ENCODE measurements around the gene NLGN1. TPM values are rescaled to one million over a fixed set of nuclear protein-coding genes. Genes with fewer than 3 reads are reported as not detected.

NLGN1 gene
- total and polyA plus RNA-seq, 12 donors = 0.88 to 19.9 (median 12.6) TPM

DNA sequence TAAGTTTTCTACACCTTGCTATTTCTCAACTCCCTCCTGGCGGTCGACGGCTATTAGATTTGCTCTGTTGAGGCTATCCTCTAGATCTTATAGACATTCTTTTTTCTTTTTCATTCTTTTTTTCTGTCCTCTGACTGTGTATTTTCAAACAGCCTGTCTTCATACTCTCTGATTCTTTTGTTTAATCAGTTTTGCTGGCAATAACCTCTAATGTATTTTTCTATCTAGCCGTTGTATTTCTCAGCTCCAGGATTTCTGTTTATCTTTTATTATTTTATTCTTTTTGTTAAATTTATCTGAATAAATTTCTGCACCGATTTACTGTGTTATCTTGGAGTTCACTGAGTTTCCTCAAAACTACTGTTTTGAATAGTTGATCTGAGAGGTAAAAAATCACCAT is 31.5 kb downstream of the NLGN1 start:
- 88 to 90% methylated on average over 5 of the region's 5 CpGs for WGBS, 2 donors
- H3K9me3 ChIP-seq = peaks cover 0 to 45% (median 13%) of the 10 kb centered on the region in 11 donors
- no peak overlapping the region for H3K4me3 ChIP-seq
- H3K36me3 ChIP-seq = no peaks in the 10 kb centered on the region
- H3K27me3 ChIP-seq = no peaks in the 10 kb centered on the region
- TF ChIP-seq, protein P1, sequence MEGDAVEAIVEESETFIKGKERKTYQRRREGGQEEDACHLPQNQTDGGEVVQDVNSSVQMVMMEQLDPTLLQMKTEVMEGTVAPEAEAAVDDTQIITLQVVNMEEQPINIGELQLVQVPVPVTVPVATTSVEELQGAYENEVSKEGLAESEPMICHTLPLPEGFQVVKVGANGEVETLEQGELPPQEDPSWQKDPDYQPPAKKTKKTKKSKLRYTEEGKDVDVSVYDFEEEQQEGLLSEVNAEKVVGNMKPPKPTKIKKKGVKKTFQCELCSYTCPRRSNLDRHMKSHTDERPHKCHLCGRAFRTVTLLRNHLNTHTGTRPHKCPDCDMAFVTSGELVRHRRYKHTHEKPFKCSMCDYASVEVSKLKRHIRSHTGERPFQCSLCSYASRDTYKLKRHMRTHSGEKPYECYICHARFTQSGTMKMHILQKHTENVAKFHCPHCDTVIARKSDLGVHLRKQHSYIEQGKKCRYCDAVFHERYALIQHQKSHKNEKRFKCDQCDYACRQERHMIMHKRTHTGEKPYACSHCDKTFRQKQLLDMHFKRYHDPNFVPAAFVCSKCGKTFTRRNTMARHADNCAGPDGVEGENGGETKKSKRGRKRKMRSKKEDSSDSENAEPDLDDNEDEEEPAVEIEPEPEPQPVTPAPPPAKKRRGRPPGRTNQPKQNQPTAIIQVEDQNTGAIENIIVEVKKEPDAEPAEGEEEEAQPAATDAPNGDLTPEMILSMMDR (IDR thresholded peaks at IDR 0.05) = no peak
- peaks cover 0 to 9% (median 0%) of the 10 kb centered on the region in 9 donors for H3K4me1 ChIP-seq
- no peak overlapping the region for H3K27ac ChIP-seq
- no peak for DNase-seq
- intact Hi-C loops (cut with DNase I) = no loop called here
- ATAC-seq = no peak

DNA sequence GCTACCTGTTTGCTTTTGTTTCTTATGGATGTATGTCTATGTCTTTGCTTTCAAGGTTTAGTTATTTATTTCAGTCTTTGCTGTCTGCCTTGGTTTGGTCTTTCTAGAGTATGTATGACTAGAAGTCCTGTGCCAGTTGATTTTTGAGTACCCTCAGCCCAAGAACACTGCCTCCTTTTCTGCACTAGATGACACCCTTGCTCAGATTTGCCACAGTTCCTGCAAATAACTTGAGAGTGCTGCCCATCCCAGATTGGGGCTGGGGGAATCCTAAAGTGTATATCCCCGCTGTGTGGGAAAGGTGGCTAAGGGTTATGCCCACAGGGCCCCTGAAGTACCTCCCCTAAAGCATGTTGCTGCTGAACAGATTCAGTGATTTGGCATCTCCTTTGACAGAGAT is 32.0 kb downstream of the NLGN1 start:
- H3K36me3 ChIP-seq = no peaks in the 10 kb centered on the region
- no peak for DNase-seq
- H3K4me3 ChIP-seq = no peak overlapping the region
- peaks cover 0 to 45% (median 13%) of the 10 kb centered on the region in 11 donors for H3K9me3 ChIP-seq
- no peak for ATAC-seq
- no peak overlapping the region for H3K27ac ChIP-seq
- intact Hi-C loops (cut with DNase I) = no loop called here
- TF ChIP-seq, protein P1 (IDR thresholded peaks at IDR 0.05) = no peak
- H3K4me1 ChIP-seq = peaks cover 0 to 9% (median 0%) of the 10 kb centered on the region in 9 donors
- no peaks in the 10 kb centered on the region for H3K27me3 ChIP-seq
- 80 to 94% methylated on average over 1 of the region's 1 CpG for WGBS, 2 donors

DNA sequence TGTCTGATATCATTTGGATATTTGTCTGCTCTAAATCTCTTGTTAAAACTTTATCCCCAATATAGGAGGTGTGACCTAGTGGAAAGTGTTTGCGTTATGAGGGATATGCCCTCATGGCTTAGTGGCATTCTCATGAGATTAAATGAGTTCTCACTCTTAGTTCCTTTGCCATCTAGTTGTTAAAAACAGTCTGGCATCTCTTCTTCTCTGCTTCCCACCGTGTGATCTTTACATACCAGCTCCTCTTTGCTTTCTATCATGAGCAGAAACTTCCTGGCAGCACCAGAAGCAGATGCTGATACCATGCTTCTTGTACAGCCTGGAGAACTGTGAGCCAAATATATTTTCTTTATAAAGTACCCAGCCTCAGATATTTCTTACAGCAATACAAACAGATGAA is 33.0 kb downstream of the NLGN1 start:
- TF ChIP-seq, protein P1 (IDR thresholded peaks at IDR 0.05) = no peak
- WGBS, 2 donors = 27 to 39% methylated on average over 2 of the region's 2 CpGs
- no peak overlapping the region for H3K4me3 ChIP-seq
- H3K27ac ChIP-seq = no peak overlapping the region
- no peaks in the 10 kb centered on the region for H3K27me3 ChIP-seq
- H3K36me3 ChIP-seq = no peaks in the 10 kb centered on the region
- no peak for ATAC-seq
- H3K9me3 ChIP-seq = peaks cover 0 to 42% (median 13%) of the 10 kb centered on the region in 11 donors
- intact Hi-C loops (cut with DNase I) = no loop called here
- no peak for DNase-seq
- peaks cover 0 to 9% (median 0%) of the 10 kb centered on the region in 9 donors for H3K4me1 ChIP-seq

DNA sequence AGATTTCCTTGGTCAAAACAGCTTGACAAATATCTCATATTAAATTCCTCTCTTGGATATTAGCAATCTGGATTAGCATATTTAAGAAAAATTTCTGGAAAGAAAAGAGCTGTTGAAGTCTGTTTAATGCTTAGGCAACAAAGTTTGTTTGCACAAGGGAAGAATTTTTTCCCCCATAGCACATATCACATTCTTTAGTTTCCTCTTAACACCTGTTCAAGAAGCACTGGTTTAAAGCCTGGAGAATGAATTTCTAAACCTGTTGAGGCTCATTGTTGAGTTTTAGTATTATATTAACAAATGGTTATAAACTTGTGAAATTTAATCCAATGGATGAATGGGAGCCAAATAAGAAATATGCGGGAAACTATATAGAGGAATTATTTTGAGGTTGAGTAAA is 41.5 kb downstream of the NLGN1 start:
- Histone ChIP-seq H3K9me3 (no peaks in the 10 kb centered on the region), H3K4me3 (no peak overlapping the region), H3K4me1 (no peaks in the 10 kb centered on the region), H3K36me3 (no peaks in the 10 kb centered on the region), H3K27me3 (no peaks in the 10 kb centered on the region), H3K27ac (no peak overlapping the region)
- TF ChIP-seq, protein P1 (IDR thresholded peaks at IDR 0.05) = no peak
- 88 to 96% methylated on average over 1 of the region's 1 CpG for WGBS, 2 donors
- ATAC-seq (no peak), DNase-seq (no peak)
- intact Hi-C loops (cut with DNase I) = no loop called here

Measured in heart right ventricle (tissue), 16 donors.